G401 (cell line): ENCODE measurements around the gene TSPEAR. TPM values are rescaled to one million over a fixed set of nuclear protein-coding genes. Genes with fewer than 3 reads are reported as not detected.
A peak's percentile ranks its signal among the peaks of the same experiment; 100 is the strongest.
"Not testable (repeated sequence)": the region's sequence is repeated elsewhere in the genome, so short reads cannot be mapped to it uniquely, and the experiment has no call there.

Experiments
- DNase-seq: peaks from one replicate; pipeline ENCODE4 v3.0.0-alpha.2; 2015; ENCODE audit warnings: low spot score
- in situ Hi-C: cut with HindIII; loops from 2 replicates; pipeline ENCODE4 v1.10.0; 2016; ENCODE audit warnings: low sequenced_read_pairs, mixed read lengths
- total RNA-seq: library from RNA; depleted of rRNA; stranded (reverse); fragments of >200 nt; shearing (Covaris generic); gene quantifications from 2 replicates; pipeline ENCODE4 v1.2.3, GENCODE V29; 2014

The TSPEAR gene
- total RNA-seq, 1 experiment from 2014 or later, result not detected

DNA sequence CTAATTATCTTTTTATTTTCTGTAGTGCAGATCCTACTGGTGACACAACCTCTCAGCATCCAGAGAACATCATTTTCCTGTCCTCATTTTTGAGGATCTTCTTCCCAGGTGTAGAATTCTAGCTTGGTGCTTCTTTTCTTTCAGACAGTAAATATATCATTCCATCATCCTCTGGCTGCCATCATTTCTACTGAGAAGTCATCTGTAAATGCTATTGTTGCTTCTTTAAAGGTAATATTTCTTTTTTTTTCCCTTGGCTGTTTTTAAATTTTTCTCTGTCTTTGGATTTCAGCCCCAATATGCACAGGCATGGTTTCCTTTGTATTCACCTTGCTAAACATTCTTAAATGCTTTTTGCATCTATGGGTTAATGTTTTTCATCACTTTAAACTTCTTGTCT, 87.8 kb downstream of the TSPEAR start:
- no peak for DNase-seq
- in situ Hi-C loops, result no loop called here

- in situ Hi-C loops, result no loop called here
- no peak for DNase-seq
These were observed 91.5 kb downstream of the TSPEAR start for GRCh38 chr21:44619886-44620285.

- in situ Hi-C loops, result no loop called here
- no peak for DNase-seq
These were observed 92.5 kb downstream of the TSPEAR start for GRCh38 chr21:44618909-44619308.

DNA sequence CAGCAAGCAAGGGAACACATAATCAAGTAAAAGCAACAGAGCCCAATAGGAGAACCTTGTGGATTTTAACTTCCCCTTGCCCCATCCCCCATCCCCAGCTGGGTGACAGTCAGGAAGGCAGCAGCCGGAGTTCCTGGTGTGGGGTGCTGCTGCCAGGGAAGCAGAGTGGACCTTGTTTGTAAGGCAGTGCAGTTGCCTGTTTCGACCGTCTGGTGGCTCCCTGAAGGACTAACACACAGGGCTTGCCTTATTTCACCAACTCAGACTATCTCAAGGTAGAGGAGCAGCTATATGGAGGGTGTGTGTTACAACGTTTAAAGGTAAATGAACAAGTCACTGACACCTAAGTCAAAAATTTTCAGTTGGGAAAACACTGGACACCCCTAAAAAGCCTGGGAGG, 92.9 kb downstream of the TSPEAR start:
- DNase-seq, result no peak
- in situ Hi-C loops, result no loop called here

- no peak for DNase-seq
- in situ Hi-C loops, result no loop called here
These were observed 94.3 kb downstream of the TSPEAR start for GRCh38 chr21:44617071-44617501.

DNA sequence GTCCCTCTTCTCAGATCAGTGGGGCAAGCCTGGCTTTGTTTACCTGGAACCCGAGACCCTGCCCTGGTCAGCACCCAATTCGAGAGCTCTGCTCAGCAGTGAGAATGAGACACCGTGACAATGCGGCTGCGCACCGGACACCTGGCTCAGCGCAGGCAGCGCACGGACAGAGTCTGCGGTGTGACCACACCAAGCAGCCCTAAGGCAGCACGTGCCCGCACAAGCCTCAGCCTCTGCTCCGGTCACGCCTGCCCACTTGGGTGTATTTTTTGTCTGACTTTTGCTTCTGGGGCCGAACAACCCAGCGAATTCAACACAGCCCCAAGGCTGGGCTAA, 94.8 kb downstream of the TSPEAR start:
- in situ Hi-C loops, result no loop called here
- no peak for DNase-seq

DNA sequence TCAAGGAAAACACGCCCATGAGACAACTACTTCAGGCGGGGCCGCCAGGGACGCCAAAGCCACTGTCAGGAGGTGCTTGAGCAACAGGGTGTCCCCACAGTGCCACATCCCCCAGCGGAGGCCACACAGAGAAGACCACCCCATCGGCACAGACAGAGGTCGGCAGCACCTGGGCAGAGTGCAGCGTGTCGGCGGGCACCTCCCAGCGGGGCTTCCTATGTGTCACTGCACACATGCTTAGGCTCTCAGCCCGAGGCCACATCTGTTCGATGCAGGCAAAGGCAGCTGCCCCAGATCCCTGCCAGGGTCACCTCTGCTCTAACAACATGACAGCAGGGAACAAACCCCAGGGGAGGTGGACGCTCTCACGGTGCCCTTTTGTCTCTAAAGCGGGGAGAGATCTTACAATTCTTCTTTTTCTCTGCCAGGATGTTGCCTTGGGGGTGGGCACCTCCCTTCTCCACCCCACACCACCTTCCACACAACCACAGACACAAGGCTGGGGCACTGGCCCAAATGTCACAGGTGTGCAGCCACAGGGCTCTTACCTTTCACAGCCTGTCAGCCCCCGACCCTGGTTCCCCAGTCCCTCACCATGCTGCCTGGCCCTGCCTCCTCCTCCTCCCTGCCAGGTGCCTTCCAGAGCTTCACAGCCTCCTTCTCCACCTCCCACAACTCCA, 95.3 kb downstream of the TSPEAR start:
- in situ Hi-C loops, result no loop called here
- no peak for DNase-seq

DNA sequence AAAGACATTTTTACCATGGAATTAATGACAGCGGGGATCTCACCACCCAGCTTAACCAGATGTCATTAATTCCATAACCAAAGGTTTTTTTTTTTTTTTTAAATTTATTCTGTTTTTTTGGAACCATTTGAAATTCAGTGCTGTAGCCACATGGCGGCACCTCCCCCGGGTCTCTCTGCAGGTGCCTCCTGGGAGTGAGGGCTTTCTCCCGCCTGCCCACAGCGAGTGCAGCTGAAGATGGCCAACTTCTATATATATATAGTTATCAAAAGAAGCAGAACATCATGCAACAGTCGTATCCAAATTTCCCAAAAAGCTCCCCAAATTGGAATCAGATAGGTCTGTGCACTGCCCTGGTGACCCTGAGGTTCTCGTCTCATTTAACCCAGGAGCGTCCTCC, 95.9 kb downstream of the TSPEAR start:
- no peak for DNase-seq
- in situ Hi-C loops, result no loop called here

DNA sequence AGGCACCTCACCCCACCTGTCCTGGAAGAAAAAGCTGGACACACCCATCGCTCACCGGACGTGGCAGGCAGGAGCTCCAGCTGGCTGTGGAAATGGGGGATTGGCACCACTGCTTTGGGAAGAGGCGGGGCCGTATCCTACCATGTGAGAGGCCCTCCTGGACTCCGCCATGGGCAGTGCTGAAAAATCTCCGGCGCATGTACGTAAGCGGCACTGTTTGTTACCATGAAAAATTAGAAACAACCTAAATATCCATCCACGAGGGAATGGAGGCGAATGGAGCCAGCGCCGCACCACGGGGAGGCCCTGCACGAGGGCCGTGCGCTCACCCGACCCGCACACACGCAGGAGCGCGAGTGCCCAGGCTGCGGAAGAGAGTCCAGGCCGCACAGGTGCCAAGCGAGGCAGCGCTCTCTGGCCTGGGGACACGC, 96.4 kb downstream of the TSPEAR start:
- DNase-seq, result no peak
- in situ Hi-C loops, result no loop called here

GRCh38 chr21:44614161-44614631, 97.2 kb downstream of the TSPEAR start:
- in situ Hi-C loops, result no loop called here
- no peak for DNase-seq

GRCh38 chr21:44613386-44614155, 97.8 kb downstream of the TSPEAR start:
- DNase-seq, result no peak
- in situ Hi-C loops, result no loop called here

DNA sequence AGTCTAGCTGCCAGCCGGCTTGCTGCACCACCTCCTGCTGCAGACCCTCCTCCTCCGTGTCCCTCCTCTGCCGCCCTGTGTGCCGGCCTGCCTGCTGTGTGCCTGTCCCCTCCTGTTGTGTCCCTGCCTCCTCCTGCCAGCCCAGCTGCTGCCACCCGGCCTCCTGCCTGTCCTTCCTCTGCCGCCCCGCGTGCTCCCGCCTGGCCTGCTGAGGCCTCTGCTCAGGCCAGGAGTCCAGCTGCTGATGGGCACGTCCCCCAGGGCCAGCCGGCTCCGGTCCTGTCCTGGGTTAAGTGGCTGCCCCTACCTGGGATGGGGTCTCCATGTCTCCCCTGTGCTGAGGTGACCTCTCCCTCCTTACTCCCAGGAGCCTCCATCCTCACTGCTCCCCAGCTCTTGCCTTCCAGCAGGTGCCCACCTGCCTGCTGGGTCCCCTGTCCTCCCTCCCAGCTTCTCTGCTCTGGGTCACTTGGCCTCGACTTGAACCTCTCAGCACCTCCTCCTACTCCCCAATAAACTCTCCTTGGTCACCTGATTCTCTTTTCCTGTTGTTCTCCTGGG, 98.6 kb downstream of the TSPEAR start:
- in situ Hi-C loops, result no loop called here
- no peak for DNase-seq

DNA sequence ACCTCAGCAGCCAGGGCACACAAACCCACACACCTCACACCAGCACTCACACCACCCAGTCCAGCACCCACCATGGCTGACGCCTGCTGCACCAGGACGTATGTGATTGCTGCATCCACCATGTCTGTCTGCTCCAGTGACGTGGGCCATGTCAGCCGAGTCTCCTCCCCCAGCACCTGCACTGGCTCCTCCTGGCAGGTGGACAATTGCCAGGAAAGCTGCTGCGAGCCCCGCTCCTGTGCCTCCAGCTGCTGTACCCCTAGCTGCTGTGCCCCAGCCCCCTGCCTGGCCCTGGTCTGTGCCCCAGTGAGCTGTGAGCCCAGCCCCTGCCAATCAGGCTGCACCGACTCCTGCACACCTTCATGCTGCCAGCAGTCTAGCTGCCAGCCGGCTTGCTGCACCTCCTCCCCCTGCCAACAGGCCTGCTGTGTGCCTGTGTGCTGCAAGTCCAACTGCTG, 99.3 kb downstream of the TSPEAR start, which contains the start of gene KRTAP10-8:
TSS of gene KRTAP10-8 (plus strand) at position 51 of the 458 bp plus-strand sequence. CDS start at position 73, 22 bp downstream.
- in situ Hi-C loops, result no loop called here

DNA sequence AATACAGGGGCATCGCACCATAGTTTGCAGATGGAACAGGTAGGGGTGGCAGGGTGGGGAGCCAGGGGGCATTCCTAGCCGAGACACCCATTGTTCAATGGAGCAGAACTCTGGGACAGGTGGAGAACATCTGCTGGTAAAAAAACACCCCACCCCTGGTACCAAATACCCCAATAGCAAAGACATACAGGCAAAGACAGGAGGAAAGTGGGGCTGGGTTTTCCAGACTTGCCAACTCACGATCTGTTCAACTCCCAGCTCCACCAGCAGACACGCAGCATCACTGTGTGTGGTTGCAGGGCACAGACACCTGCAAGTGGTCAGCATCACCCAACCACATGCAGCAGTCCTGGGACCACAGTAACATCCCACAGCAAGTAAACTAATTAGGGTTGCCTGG, 99.8 kb downstream of the TSPEAR start:
- in situ Hi-C loops, result no loop called here
- no peak for DNase-seq

More for the DNA sequence above, 99.3 kb downstream of the TSPEAR start, which contains the start of gene KRTAP10-8:
- peak; percentile 1 for DNase-seq

DNA sequence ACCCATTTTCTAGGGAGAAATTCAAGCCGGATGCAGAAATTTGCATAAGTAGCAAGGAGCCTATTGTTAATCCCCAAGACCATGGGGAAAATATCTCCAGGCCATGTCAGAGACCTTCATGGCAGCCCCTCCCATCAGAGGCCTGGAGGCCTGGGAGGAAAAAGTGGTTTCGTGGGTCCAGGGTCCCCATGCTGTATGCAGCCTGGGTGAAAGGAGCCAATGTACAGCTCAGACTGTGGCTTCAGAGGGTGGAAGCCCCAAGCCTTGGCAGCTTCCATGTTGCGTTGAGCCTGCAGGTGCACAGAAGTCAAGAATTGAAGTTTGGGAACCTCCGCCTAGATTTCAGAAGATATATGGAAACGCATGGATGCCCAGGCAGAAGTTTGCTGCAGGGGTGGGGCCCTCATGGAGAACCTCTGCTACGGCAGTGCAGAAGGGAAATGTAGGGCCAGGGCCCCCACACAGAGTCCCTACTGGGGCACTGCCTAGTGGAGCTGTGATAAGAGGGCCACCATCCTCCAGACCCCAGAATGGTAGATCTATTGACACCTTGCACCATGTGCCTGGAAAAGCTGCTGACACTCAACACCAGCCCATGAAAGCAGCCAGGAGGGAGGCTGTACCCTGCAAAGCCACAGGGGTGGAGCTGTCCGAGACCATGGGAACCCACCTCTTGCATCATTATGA, 101.1 kb downstream of the TSPEAR start:
- in situ Hi-C loops, DNase-seq: not testable (repeated sequence)

GRCh38 chr21:44609193-44609592, 102.2 kb downstream of the TSPEAR start:
- DNase-seq, result no peak
- in situ Hi-C loops, result no loop called here

- in situ Hi-C loops, result no loop called here
These were observed 104.9 kb downstream of the TSPEAR start for GRCh38 chr21:44606495-44606894.

DNA sequence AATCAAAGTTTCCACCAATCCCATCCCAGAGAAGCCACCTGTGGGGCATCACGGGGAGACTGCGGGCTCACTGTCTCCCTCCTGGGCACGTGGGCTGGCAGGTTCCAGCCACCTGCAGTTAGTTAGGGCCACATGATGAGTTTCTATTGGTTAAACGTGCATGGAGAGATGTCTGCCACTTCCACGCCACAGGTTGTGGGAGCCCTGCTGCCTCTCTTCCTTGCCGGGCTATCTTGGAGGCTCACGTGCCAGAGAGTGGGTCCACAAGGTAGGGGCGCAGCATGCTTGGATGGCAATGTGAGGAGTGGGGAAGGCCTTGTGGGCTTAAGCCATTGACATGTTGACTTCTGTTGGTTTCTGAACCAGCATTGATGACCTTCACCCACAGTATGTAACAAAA, 107.5 kb downstream of the TSPEAR start:
- in situ Hi-C loops, result no loop called here
- DNase-seq, result no peak

More at GRCh38 chr21:44606495-44606894, 104.9 kb downstream of the TSPEAR start:
- DNase-seq, result no peak

DNA sequence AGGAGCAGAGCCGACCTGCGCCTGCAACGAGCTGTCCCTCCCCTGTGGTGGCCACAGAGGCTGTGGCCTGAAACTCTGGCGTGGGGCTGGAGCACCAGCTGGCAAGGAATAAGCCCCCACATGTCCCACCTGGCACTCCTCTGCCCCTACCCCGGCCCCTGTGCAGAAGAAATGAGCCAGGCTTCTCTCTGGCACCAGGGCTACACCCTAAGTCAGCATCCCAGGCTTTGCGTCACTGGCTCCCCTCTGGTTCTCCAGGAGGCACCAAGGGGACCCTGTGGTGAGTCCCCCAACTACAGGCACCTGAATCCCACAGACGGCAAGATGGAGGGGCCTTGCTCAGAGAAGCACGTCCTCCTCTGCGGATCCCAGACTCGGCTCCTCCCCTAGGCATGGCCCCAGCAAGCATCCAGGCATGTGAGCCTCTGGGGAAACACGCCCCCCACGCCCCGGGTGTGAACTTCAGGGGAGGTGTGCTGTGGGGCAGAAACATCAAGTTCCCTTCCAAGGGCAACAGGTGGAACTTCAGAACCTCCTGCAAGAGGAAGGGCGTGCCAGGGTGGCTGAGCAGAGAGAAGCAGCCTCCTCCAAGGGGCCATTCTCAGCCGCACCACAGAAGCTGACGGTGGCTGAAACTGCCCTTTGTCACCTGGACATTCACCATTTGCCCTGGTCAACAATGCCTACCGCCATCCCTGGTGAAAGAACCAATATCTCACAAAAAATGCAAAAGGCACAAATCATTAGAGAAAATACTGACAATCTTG, 108.1 kb downstream of the TSPEAR start:
- in situ Hi-C loops, result no loop called here
- no peak for DNase-seq
